ENCODE results near the gene ZYX. TPM values are rescaled to one million over a fixed set of nuclear protein-coding genes. Genes with fewer than 3 reads are reported as not detected.

ZYX gene
- total and polyA plus RNA-seq, 9 of the 15 experiments (the other 6 are each of a cell fraction or from before 2014, with no cell fraction given), result 1.8 to 130 (median 15.7) TPM

- TF ChIP-seq SMC3 (conservative IDR thresholded peaks at IDR 0.05; ENCODE audit: insufficient read depth, low read depth, low read length) (0 out of 2 replicates have a peak, but pooled peaks have one; percentile 12), RCOR1 (IDR thresholded peaks at IDR 0.05; ENCODE audit: borderline replicate concordance in 1 of 2, low read depth in 2 of 2, low read length in 2 of 2) (0 out of 4 replicates have a peak, but pooled peaks of 1 of the 2 experiments have one; percentile 17), VEZF1 (CRISPR knock-in tag; IDR thresholded peaks at IDR 0.05) (no peak), FOXP1 (CRISPR knock-in tag; IDR thresholded peaks at IDR 0.05) (0 out of 2 replicates have a peak, but pooled peaks have one; percentile 35), MCM3 (IDR thresholded peaks at IDR 0.05) (peak; percentile 72; the same call in 1 of the 2 replicates), SMAD2 (IDR thresholded peaks at IDR 0.05; ENCODE audit: low read depth, low read length) (no peak), ZBTB1 (CRISPR knock-in tag; IDR thresholded peaks at IDR 0.05; ENCODE audit: borderline replicate concordance, low read depth) (no peak), CTCF (IDR thresholded peaks at IDR 0.05 in 2 of 3, conservative IDR thresholded peaks at IDR 0.05 in 1 of 3; ENCODE audit: insufficient read depth in 2 of 3, low read depth in 1 of 3, low read length in 3 of 3) (peak; percentile 48 to 57 (median 52)), E2F5 (CRISPR knock-in tag; IDR thresholded peaks at IDR 0.05) (peak; percentile 71; the same call in 1 of the 2 replicates), TGIF2 (CRISPR knock-in tag; IDR thresholded peaks at IDR 0.05) (no peak)
Measured at GRCh38 chr7:143395187-143396149, 14.3 kb downstream of the ZYX start (continued).

Data from K562 (cell line).